ENCODE measurements around the gene OR5B12.
"Not testable (repeated sequence)": the region's sequence is repeated elsewhere in the genome, so short reads cannot be mapped to it uniquely, and the experiment has no call there.

Gene OR5B12

DNA sequence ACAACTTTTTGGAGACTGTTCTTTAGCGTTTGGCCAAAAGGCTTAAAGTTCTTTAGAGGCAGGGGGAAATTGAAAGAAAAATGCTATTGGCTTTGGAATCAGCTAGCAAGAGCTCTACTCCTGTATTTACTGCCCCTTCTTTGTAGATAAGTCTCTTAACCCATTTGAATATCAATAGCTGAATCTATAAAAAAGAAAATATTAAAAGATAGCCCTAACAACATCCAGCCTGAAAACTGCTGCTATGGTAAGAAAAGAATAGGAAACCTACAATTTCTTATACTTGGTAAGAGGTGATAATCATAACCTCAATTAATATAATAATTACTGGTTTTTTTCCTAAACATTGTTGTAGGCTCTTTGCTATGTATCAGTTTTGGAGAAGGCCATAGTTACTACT lies at the start of gene OR5B12:
Gene OR5B12, minus strand, starts transcription at position 101 of the 400 bp plus-strand sequence. CDS start 2,085 bp downstream, outside the sequence.
- no peak for DNase-seq

DNA sequence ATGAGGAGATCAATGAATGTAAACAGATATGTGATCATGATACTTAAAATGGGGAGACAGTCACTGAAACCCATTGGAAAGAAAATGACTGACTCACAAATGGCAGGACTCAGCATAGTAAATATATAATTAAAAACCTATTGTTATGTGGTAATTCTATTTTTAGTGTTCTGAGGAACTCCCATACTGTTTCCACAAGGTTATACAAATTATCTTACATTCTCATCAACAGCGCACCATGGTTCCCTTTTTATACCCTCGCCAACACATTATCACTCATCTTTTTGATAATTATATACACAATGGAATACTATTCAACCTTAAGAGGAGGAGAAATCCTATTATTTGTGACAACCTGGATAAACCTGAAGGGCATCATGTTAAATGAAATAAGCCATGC lies 48.8 kb upstream of the OR5B12 start:
- no peak for DNase-seq

DNA sequence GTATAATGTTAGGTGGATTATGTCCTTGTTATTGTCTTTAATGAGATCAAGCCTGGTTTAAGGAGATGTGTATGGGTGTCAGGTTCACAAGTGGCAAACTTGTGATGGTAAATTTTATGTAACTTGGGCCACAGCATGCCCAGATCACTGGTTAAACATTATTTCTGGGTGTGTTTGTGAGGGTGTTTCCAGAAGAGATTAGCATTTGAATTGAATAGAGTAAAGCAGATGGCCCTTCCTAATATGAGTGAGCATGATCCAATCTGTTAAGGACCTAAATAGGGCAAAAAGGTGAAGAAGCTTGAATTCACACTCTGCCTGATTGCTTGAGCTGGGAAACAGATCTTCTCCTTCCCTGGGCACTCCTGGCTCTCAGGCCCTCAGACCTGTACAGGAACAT lies 45.1 kb upstream of the OR5B12 start:
- no peak for DNase-seq

- no peak for DNase-seq
Observed at GRCh38 chr11:58485961-58486360, 43.9 kb upstream of the OR5B12 start.

- DNase-seq: no peak
Observed at GRCh38 chr11:58471892-58472291, 29.9 kb upstream of the OR5B12 start.

DNA sequence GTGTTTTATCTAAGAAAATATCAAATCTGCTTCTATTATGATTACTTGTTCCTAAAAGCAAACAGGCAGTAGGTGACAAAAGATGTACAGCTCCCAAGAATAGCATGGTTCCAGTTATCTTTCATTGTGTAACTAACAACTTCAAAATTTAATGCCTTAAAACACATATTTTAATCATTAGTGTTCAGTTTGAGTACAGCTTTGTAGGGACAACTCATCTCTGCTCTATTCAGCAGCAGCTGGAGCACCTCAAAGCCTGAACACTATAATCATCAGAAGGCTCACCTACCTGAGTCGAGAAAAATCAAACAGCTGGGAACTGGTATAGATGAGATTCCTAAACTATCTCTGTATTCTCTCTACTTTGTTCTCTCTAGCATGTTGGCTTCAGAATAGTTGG lies 24.3 kb upstream of the OR5B12 start:
- no peak for DNase-seq

DNA sequence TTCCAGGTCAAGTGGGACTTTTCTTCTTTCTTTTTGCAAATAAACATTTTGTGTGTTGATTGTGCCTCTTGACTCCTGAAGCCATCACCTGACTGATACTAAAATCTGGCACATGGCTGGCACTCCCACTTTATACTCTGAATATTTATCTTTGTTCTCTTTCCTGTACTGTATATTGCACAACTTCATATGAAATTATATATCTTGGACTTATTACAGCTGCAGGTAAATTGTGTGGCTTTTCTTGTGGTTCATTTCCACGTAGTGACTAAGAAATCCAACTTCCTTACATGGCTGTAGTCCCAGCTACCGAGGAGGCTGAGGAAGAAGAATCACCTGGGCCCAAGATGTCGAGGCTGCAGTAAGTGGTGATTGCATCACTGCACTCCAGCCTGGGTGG lies 23.7 kb upstream of the OR5B12 start:
- no peak for DNase-seq

- no peak for DNase-seq
Observed at GRCh38 chr11:58451585-58451984, 9.5 kb upstream of the OR5B12 start.

DNA sequence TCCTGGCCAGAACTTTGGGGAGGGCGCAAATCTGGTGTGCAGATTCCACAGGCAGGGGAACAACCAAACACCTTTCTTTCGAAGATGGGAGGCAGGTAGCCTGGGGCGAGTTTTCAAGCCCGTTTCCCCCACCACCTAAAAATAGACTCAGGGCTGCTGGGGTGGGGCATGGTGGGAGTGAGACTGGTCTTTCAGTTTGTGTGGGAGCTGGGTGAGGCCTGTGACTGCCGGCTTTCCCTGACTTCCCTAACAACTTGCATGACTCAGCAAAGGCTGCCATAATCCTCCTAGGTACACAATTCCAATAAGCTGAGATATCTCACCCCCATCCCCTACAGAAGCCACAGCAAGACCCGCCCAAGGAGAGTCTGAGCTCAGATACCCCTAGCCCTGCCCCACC lies 4.3 kb upstream of the OR5B12 start:
- no peak for DNase-seq

- DNase-seq: no peak
Observed at GRCh38 chr11:58444300-58444699, 2.3 kb upstream of the OR5B12 start.

GRCh38 chr11:58438486-58438885 lies 3.5 kb downstream of the OR5B12 start:
- DNase-seq: no peak

DNA sequence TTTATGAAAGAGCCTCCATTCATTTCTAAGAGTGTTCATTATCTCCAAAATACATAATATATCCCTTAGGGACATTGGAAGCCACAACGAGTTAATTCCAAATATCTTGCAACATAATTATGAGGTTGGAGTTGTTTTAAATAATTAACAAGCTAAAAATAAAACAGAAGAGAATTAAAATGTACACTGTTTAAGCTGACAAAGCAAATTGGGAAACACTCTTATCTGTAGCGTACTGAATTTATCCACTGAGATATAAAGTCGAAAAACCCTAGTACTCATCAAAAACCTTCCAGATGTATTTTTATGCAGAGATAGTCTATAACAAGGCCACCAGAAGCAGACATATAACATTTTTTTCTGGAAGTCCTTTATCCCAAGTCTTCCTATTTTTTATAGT lies 7.8 kb downstream of the OR5B12 start:
- no peak for DNase-seq

GRCh38 chr11:58433638-58434203 lies 8.3 kb downstream of the OR5B12 start:
- no peak for DNase-seq

DNA sequence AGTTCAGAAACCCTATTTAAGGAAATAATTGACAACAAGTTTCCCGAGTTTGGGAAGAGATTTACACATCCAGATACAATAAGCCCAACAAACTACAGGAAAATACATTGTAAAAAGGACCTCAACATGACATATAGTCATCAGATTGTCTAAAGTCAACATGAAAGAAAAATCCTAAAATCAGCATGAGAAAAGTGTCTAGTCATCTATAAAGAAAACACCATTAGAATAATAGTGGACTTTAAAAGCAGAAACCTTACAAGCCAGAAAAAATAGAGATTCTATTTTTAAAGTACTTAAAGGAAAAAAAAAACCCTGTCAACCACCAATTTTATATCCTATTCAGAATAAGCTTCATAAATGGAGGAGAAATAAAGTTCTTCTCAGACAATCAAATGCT lies 12.8 kb downstream of the OR5B12 start:
- no peak for DNase-seq

DNA sequence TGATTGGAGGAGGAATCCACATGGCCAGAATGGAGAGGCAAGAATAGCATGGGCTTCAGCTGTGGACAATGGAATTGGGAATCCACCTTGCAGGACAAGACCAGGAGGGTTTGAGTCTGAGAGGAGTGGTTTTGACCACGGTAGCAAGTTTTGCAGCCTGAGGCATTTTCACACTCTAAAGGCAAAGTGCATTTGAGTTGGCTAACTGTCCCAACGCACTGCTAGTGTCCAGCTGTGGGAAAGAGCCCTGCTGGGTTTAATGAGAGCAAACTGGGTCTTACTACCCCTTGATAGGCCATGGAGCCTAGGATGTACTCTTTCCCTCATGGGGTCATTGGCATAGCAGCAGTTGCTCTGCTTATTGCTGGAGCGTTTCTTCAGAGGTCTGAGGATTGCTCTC lies 14.0 kb downstream of the OR5B12 start, which contains the start of gene OR5B2:
Gene OR5B2, minus strand, starts transcription at position 101 of the 400 bp plus-strand sequence. CDS start 4,860 bp downstream, outside the sequence.
- no peak for DNase-seq

GRCh38 chr11:58406774-58407173 lies 35.3 kb downstream of the OR5B12 start, which contains the start of gene OR5B3:
OR5B3 (minus strand) TSS chr11:58406874; CDS start chr11:58403409, 3,465 bp downstream.
- no peak for DNase-seq

DNA sequence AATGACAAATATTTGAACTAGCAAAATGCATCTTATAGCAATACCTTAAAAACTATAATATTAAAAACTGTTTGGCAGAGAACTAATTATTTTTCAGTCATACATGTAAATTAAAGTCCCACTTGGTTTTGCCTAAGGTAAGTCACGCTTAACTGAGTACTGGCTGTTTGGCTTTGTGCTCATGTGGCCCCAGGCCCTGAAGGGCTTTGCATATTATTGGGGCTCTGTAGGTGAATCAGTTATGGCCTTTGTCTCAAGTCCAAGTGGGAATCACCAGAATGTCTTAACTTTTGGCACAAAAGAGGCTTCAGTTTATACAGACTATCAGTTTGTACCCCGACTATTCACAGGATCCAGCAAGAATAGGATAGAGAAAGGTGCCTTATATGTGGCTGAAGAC lies 42.4 kb downstream of the OR5B12 start:
- not testable (repeated sequence) for DNase-seq

GRCh38 chr11:58395581-58395980 lies 46.5 kb downstream of the OR5B12 start:
- no peak for DNase-seq

DNA sequence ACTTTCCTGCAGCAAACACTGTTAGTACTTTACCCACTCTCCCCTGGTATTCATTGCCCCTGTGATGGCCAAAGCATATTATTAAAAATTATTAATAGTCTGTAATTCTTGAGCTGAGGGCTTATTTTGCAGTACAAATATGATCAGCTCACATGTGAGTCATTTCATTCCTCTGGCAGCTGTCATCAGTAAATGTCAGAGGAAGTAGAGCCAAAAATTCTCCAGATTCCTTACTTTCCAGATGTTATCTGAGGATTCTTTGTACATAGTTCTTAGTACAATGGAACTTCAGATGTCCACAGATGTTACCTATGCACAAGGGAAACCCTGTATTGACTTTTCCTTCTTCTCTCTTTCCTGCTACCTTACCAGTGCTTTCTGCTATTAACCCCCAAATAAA lies 47.8 kb downstream of the OR5B12 start:
- no peak for DNase-seq

- no peak for DNase-seq
Observed at GRCh38 chr11:58392746-58393145, 49.3 kb downstream of the OR5B12 start.

DNA sequence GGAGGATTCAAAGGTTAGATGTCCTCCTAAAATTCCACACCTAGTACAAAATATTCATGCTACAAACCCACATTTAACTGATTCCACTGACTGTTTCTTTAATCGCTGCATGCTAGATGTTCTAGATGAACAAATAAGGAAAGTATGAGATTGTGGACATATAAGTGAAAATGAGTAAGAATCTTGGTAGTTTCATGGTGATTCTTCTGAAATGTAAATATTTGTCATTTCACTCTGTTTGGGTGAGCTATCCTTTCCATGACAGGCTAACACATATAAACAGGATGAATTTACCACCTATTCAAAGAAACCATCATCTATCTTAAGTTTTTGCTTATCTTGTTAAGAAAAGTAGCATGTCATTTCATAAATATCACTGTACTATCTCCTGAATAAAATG lies 50.2 kb downstream of the OR5B12 start:
- DNase-seq: no peak

- no peak for DNase-seq
Observed at GRCh38 chr11:58390551-58391063, 51.4 kb downstream of the OR5B12 start.
